Upper lobe of left lung (tissue), 4 donors: ENCODE results near the gene KCNJ4.

ENCODE experiments used
- EP300 ChIP-seq, 4 donors: sonication (generic); formaldehyde crosslinking; IDR thresholded peaks; one replicate each; pipeline ENCODE4 v1.5.1; 2017; ENCODE audit warnings: antibody characterized with exemption in 4 of 4, control low read depth in 2 of 4
- TF ChIP-seq, protein P1 (sequence below), 6 experiments: fragments of 450-650 bp in 4 of 6; fragments of 200-600 bp in 2 of 6; sonication (generic) in 2 of 6; IDR thresholded peaks; one replicate each; pipeline ENCODE4 v1.5.1; 2016 to 2019; ENCODE audit warnings: antibody characterized with exemption in 6 of 6

DNA sequence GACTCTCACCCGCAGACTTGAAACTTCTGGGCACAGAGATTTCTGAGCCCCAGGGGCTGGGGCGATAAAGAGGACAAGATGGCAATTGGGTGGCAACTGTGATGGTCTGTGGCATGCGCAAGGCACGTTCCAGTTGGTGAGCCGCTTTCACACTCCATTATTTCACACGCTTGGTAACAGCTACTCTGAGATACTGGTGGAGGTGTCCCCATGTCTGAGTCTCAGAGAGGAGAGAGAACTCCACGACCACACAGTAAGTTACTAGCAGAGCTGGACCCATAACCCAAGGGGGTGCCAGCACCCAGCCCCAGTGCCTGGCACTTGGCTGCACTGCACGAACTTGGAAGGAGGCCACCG, 6.0 kb upstream of the KCNJ4 start:
- TF ChIP-seq, protein P1, sequence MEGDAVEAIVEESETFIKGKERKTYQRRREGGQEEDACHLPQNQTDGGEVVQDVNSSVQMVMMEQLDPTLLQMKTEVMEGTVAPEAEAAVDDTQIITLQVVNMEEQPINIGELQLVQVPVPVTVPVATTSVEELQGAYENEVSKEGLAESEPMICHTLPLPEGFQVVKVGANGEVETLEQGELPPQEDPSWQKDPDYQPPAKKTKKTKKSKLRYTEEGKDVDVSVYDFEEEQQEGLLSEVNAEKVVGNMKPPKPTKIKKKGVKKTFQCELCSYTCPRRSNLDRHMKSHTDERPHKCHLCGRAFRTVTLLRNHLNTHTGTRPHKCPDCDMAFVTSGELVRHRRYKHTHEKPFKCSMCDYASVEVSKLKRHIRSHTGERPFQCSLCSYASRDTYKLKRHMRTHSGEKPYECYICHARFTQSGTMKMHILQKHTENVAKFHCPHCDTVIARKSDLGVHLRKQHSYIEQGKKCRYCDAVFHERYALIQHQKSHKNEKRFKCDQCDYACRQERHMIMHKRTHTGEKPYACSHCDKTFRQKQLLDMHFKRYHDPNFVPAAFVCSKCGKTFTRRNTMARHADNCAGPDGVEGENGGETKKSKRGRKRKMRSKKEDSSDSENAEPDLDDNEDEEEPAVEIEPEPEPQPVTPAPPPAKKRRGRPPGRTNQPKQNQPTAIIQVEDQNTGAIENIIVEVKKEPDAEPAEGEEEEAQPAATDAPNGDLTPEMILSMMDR (IDR thresholded peaks at IDR 0.05) = no peak
- TF ChIP-seq EP300 (IDR thresholded peaks at IDR 0.05) = no peak
